OCI-LY7 (cell line): ENCODE measurements around the gene TLCD5.

Experiments
- CTCF ChIP-seq: fragments of 200-600 bp; sonication (generic); conservative IDR thresholded peaks from 2 replicates; pipeline ENCODE4 v1.5.1; 2014; ENCODE audit warnings: mild to moderate bottlenecking, antibody characterized with exemption, low read length, moderate library complexity, mixed read lengths
- EZH2phosphoT487 ChIP-seq: fragments of 200-600 bp; sonication (generic); IDR thresholded peaks from 2 replicates; pipeline ENCODE4 v1.6.1; 2018; ENCODE audit warnings: low read depth, borderline replicate concordance, mild to moderate bottlenecking, mixed run types, antibody characterized with exemption, low read length, moderate library complexity, mixed read lengths

GRCh38 chr11:120363436-120363835 is 38.3 kb downstream of the TLCD5 start:
- TF ChIP-seq CTCF (no peak), EZH2phosphoT487 (no peak)
